Fibroblast of lung (primary cell): Measurements from ENCODE around the gene AGAP1.

ENCODE experiments used
- EZH2 ChIP-seq: IDR thresholded peaks from 2 replicates; pipeline ENCODE4 v1.5.1; 2012; ENCODE audit warnings: low read length, control low read depth, mild to moderate bottlenecking; ENCODE audit errors: missing control alignments
- TF ChIP-seq, protein P1 (sequence below), 2 donors: IDR thresholded peaks in 1 of 2; conservative IDR thresholded peaks in 1 of 2; 1 replicate in 1 of 2; 2 replicates in 1 of 2; pipeline ENCODE4 v1.5.1; 2011 to 2012; ENCODE audit warnings: low read length in 2 of 2, control low read depth in 1 of 2, inconsistent platforms in 1 of 2, low read depth in 1 of 2, mild to moderate bottlenecking in 1 of 2

DNA sequence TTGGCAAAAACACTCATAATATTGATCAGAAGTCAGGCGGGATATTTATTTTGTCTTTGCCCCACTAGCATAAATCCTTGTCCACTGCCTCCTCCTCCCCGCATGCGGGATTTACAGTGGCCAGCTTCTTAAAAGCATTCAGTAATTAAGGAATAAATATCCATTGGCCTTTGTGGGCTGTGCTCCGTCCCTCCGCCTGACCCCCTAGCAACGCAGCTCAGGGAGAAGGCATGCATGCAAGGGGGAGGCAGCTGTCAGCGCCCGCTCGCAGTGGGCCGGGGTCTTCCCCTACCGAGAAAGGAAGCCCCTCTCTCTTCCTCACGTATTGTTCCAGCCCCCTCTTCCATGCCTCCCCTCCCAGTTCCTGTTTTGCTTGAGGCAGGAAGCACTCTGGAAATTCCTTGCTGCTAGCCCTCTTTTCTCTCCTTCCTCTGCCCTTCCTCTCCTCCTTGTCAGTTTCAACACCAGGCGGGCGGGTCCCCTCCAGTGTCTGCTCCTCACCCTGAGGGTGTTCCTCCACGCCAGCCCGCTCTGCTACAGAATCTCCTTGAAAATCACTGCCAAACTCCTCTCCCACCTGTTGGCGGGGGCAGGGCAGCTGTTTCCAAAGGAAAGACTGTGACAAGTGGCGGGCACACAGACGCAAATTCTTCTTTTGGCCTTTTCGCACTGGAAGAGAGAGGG lies 614.2 kb downstream of the AGAP1 start:
- TF ChIP-seq, protein P1, sequence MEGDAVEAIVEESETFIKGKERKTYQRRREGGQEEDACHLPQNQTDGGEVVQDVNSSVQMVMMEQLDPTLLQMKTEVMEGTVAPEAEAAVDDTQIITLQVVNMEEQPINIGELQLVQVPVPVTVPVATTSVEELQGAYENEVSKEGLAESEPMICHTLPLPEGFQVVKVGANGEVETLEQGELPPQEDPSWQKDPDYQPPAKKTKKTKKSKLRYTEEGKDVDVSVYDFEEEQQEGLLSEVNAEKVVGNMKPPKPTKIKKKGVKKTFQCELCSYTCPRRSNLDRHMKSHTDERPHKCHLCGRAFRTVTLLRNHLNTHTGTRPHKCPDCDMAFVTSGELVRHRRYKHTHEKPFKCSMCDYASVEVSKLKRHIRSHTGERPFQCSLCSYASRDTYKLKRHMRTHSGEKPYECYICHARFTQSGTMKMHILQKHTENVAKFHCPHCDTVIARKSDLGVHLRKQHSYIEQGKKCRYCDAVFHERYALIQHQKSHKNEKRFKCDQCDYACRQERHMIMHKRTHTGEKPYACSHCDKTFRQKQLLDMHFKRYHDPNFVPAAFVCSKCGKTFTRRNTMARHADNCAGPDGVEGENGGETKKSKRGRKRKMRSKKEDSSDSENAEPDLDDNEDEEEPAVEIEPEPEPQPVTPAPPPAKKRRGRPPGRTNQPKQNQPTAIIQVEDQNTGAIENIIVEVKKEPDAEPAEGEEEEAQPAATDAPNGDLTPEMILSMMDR (conservative IDR thresholded peaks at IDR 0.05 in 1 of 2, IDR thresholded peaks at IDR 0.05 in 1 of 2; ENCODE audit: low read depth in 1 of 2, low read length in 2 of 2) = no peak
- TF ChIP-seq EZH2 = no peak
